Hepatocyte (in vitro differentiated cells): ENCODE results near the gene CYB5R2.

Experiments used
- EZH2 ChIP-seq: fragments of 200-600 bp; sonication (generic); IDR thresholded peaks from 2 replicates; pipeline ENCODE4 v1.6.1; 2016; ENCODE audit warnings: antibody characterized with exemption, mild to moderate bottlenecking, borderline replicate concordance
- TF ChIP-seq, protein P1 (sequence below): fragments of 200-600 bp; sonication (generic); IDR thresholded peaks from 2 replicates; pipeline ENCODE4 v1.5.1; 2016; ENCODE audit warnings: antibody characterized with exemption, mild to moderate bottlenecking; ENCODE audit not compliant: poor library complexity

- TF ChIP-seq, protein P1, sequence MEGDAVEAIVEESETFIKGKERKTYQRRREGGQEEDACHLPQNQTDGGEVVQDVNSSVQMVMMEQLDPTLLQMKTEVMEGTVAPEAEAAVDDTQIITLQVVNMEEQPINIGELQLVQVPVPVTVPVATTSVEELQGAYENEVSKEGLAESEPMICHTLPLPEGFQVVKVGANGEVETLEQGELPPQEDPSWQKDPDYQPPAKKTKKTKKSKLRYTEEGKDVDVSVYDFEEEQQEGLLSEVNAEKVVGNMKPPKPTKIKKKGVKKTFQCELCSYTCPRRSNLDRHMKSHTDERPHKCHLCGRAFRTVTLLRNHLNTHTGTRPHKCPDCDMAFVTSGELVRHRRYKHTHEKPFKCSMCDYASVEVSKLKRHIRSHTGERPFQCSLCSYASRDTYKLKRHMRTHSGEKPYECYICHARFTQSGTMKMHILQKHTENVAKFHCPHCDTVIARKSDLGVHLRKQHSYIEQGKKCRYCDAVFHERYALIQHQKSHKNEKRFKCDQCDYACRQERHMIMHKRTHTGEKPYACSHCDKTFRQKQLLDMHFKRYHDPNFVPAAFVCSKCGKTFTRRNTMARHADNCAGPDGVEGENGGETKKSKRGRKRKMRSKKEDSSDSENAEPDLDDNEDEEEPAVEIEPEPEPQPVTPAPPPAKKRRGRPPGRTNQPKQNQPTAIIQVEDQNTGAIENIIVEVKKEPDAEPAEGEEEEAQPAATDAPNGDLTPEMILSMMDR, result no peak
- no peak for TF ChIP-seq EZH2
These were observed 43.3 kb downstream of the CYB5R2 start for GRCh38 chr11:7630002-7630401.
